H9 (cell line): ENCODE measurements around the gene PTTG1. TPM values are rescaled to one million over a fixed set of nuclear protein-coding genes. Genes with fewer than 3 reads are reported as not detected.

ENCODE experiments used
- DNase-seq: peaks from one replicate; pipeline ENCODE4 v3.0.0-alpha.2; 2017
- H2AFZ ChIP-seq: one replicate; pipeline ENCODE4 v1.6.1; 2013; ENCODE audit warnings: mild to moderate bottlenecking, low read length, control low read depth, moderate library complexity
- H2AK5ac ChIP-seq: 2 replicates; pipeline ENCODE4 v1.6.1; 2013; ENCODE audit warnings: low read length, control low read depth, mixed read lengths; ENCODE audit not compliant: insufficient read length
- H2BK120ac ChIP-seq: one replicate; pipeline ENCODE4 v1.6.1; 2013; ENCODE audit warnings: low read depth, mild to moderate bottlenecking, low read length, control low read depth, inconsistent platforms; ENCODE audit not compliant: poor library complexity, severe bottlenecking
- H2BK12ac ChIP-seq: 2 replicates; pipeline ENCODE4 v1.6.1; 2013; ENCODE audit warnings: low read length, control low read depth, mixed read lengths, low read depth; ENCODE audit not compliant: insufficient read length
- H2BK15ac ChIP-seq: 2 replicates; pipeline ENCODE4 v1.6.1; 2013; ENCODE audit warnings: low read depth, low read length, control low read depth
- H2BK20ac ChIP-seq: one replicate; pipeline ENCODE4 v1.6.1; 2013; ENCODE audit warnings: low read depth, mild to moderate bottlenecking, low read length, control low read depth, inconsistent platforms; ENCODE audit not compliant: poor library complexity, severe bottlenecking
- H2BK5ac ChIP-seq: 2 replicates; pipeline ENCODE4 v1.6.1; 2013; ENCODE audit warnings: low read length, control low read depth, mixed read lengths; ENCODE audit not compliant: insufficient read length
- H3K14ac ChIP-seq: 2 replicates; pipeline ENCODE4 v1.6.1; 2013; ENCODE audit warnings: low read length, control low read depth; ENCODE audit not compliant: insufficient read depth
- H3K18ac ChIP-seq: 2 replicates; pipeline ENCODE4 v1.6.1; 2013; ENCODE audit warnings: low read depth, mild to moderate bottlenecking, mixed read lengths, low read length, control low read depth; ENCODE audit not compliant: insufficient read length
- H3K23ac ChIP-seq: 2 replicates; pipeline ENCODE4 v1.6.1; 2013; ENCODE audit warnings: low read length, control low read depth, mixed read lengths, low read depth; ENCODE audit not compliant: insufficient read length
- H3K23me2 ChIP-seq: 2 replicates; pipeline ENCODE4 v1.6.1; 2013; ENCODE audit warnings: low read depth, mild to moderate bottlenecking, mixed read lengths, low read length, control low read depth; ENCODE audit not compliant: insufficient read length, poor library complexity, severe bottlenecking
- H3K27ac ChIP-seq: 2 replicates; pipeline ENCODE4 v1.5.1; 2013; ENCODE audit warnings: low read length, control low read depth, mixed read lengths, low read depth; ENCODE audit not compliant: insufficient read length
- H3K27me3 ChIP-seq: 2 replicates; pipeline ENCODE4 v1.6.1; 2013; ENCODE audit warnings: low read length, control low read depth, inconsistent platforms; ENCODE audit not compliant: insufficient read depth
- H3K4ac ChIP-seq: 2 replicates; pipeline ENCODE4 v1.6.1; 2013; ENCODE audit warnings: low read depth, mild to moderate bottlenecking, control low read depth, inconsistent platforms, low read length, moderate library complexity
- H3K4me1 ChIP-seq: 2 replicates; pipeline ENCODE4 v1.6.1; 2013; ENCODE audit warnings: low read length, control low read depth, inconsistent platforms; ENCODE audit not compliant: insufficient read depth
- H3K4me2 ChIP-seq: 2 replicates; pipeline ENCODE4 v1.6.1; 2013; ENCODE audit warnings: low read length, control low read depth, mixed read lengths; ENCODE audit not compliant: insufficient read length, insufficient read depth
- H3K56ac ChIP-seq: 2 replicates; pipeline ENCODE4 v1.6.1; 2013; ENCODE audit warnings: low read depth, mild to moderate bottlenecking, mixed read lengths, low read length, control low read depth; ENCODE audit not compliant: insufficient read length
- H3K79me1 ChIP-seq: 2 replicates; pipeline ENCODE4 v1.6.1; 2013; ENCODE audit warnings: low read depth, mild to moderate bottlenecking, moderate library complexity, low read length, control low read depth, inconsistent platforms; ENCODE audit not compliant: insufficient read depth, poor library complexity, severe bottlenecking
- H3K79me2 ChIP-seq: 2 replicates; pipeline ENCODE4 v1.6.1; 2013; ENCODE audit warnings: low read length, control low read depth, inconsistent platforms; ENCODE audit not compliant: insufficient read depth
- H3K9ac ChIP-seq: 2 replicates; pipeline ENCODE4 v1.6.1; 2013; ENCODE audit warnings: low read length, control low read depth, mixed read lengths; ENCODE audit not compliant: insufficient read length; ENCODE audit errors: extremely low read depth
- H3K9me3 ChIP-seq: one replicate; pipeline ENCODE4 v1.6.1; 2013; ENCODE audit warnings: low read depth, low read length, inconsistent platforms; ENCODE audit not compliant: control insufficient read depth
- H3T11ph ChIP-seq: one replicate; pipeline ENCODE4 v1.6.1; 2013; ENCODE audit warnings: mild to moderate bottlenecking, low read length, control low read depth, inconsistent platforms
- H4K20me1 ChIP-seq: one replicate; pipeline ENCODE4 v1.6.1; 2013; ENCODE audit not compliant: control insufficient read depth, insufficient read length, insufficient read depth
- H4K5ac ChIP-seq: 2 replicates; pipeline ENCODE4 v1.6.1; 2013; ENCODE audit warnings: low read depth, mild to moderate bottlenecking, mixed read lengths, low read length, control low read depth; ENCODE audit not compliant: insufficient read length
- H4K8ac ChIP-seq: replicated peaks from 2 replicates; pipeline ENCODE4 v1.6.1; 2013; ENCODE audit warnings: low read length, control low read depth, mixed read lengths, low read depth; ENCODE audit not compliant: insufficient read length
- H4K91ac ChIP-seq: 2 replicates; pipeline ENCODE4 v1.6.1; 2013; ENCODE audit warnings: low read depth, mild to moderate bottlenecking, moderate library complexity, mixed read lengths, low read length, control low read depth; ENCODE audit not compliant: insufficient read length
- H3K27ac Mint-ChIP-seq, 3 experiments: 2 replicates in 2 of 3; 3 replicates in 1 of 3; pipeline ENCODE4 v1.8.0; 2020 to 2021; ENCODE audit warnings: mixed read lengths in 3 of 3, mild to moderate bottlenecking in 1 of 3, moderate library complexity in 1 of 3
- H3K27me3 Mint-ChIP-seq: 2 replicates; pipeline ENCODE4 v1.8.0; 2021; ENCODE audit warnings: low read depth, mild to moderate bottlenecking, moderate library complexity, mixed read lengths
- H3K36me3 Mint-ChIP-seq, 3 experiments: 2 replicates in 2 of 3; 3 replicates in 1 of 3; pipeline ENCODE4 v1.8.0; 2020 to 2021; ENCODE audit warnings: low read depth in 3 of 3, mixed read lengths in 3 of 3; ENCODE audit not compliant: insufficient read depth in 1 of 3
- H3K4me1 Mint-ChIP-seq, 2 experiments: 2 replicates each; pipeline ENCODE4 v1.8.0; 2020; ENCODE audit warnings: mixed read lengths in 2 of 2
- H3K4me3 Mint-ChIP-seq, 2 experiments: 2 replicates in 1 of 2; 3 replicates in 1 of 2; pipeline ENCODE4 v1.8.0; 2020 to 2021; ENCODE audit warnings: mild to moderate bottlenecking in 2 of 2, mixed read lengths in 2 of 2, moderate library complexity in 1 of 2
- H3K9me3 Mint-ChIP-seq, 2 experiments: 2 replicates in 1 of 2; 3 replicates in 1 of 2; pipeline ENCODE4 v1.8.0; 2020; ENCODE audit warnings: mild to moderate bottlenecking in 2 of 2, mixed read lengths in 2 of 2, moderate library complexity in 1 of 2
- WGBS: extraction: QIAGEN DNeasy Blood & Tissue Kit; methylation state at CpG from one replicate; pipeline ENCODE4 v1.1.7; 2013; ENCODE audit warnings: missing lambda C conversion rate, low lambda C conversion rate, mixed read lengths; ENCODE audit not compliant: insufficient read length; ENCODE audit errors: extremely low coverage; 5-methylcytosine and 5-hydroxymethylcytosine counted together
- total RNA-seq: library from RNA; stranded (reverse); gene quantifications from 2 replicates; pipeline ENCODE4 v1.2.1, GENCODE V29; 2021
- TF ChIP-seq, protein P1 (sequence below): fragments of 200-600 bp; sonication (generic); conservative IDR thresholded peaks from 3 replicates; pipeline ENCODE4 v1.8.0; 2021; ENCODE audit warnings: antibody characterized with exemption, mild to moderate bottlenecking

PTTG1 gene
- total RNA-seq, 1 experiment from 2014 or later: 279 TPM

DNA sequence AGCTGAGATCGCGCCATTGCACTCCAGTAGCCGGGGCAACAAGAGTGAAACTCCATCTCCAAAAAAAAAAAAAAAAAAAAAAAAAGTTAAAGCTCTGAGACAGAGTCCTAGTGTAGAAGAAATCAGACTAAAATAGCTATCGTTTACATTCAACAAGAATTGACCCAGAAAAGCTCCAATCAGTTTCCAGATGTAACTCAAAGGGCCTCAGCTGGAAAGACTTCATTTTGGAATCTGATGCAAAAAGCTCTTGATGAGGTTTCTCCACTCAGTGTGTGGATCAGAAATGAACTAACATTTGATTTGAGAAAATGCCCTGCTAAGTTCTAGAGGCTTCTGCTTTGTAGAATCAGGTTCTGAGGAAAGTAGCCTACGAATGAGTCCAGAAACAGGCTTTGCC lies 44.0 kb upstream of the PTTG1 start:
- H4K91ac ChIP-seq: no peak overlapping the region
- no peak overlapping the region for H3T11ph ChIP-seq
- H3K4me1 Mint-ChIP-seq: peaks cover 11% of the 10 kb centered on the region in 2 experiments
- no peak overlapping the region for H3K23ac ChIP-seq
- H4K20me1 ChIP-seq: no peaks in the 10 kb centered on the region
- no peak overlapping the region for H3K4me3 Mint-ChIP-seq
- no peak overlapping the region for H3K27ac Mint-ChIP-seq
- H3K4me1 ChIP-seq: no peaks in the 10 kb centered on the region
- no peaks in the 10 kb centered on the region for H3K27me3 ChIP-seq
- no peak for DNase-seq
- H3K4me2 ChIP-seq: no peak overlapping the region
- H3K27me3 Mint-ChIP-seq: peaks cover 18% of the 10 kb centered on the region
- no peaks in the 10 kb centered on the region for H3K9me3 ChIP-seq
- H3K14ac ChIP-seq: no peak overlapping the region
- H2BK5ac ChIP-seq: no peak overlapping the region
- H2BK15ac ChIP-seq: no peak overlapping the region
- no peak overlapping the region for H4K8ac ChIP-seq
- no peak overlapping the region for H2BK120ac ChIP-seq
- TF ChIP-seq, protein P1, sequence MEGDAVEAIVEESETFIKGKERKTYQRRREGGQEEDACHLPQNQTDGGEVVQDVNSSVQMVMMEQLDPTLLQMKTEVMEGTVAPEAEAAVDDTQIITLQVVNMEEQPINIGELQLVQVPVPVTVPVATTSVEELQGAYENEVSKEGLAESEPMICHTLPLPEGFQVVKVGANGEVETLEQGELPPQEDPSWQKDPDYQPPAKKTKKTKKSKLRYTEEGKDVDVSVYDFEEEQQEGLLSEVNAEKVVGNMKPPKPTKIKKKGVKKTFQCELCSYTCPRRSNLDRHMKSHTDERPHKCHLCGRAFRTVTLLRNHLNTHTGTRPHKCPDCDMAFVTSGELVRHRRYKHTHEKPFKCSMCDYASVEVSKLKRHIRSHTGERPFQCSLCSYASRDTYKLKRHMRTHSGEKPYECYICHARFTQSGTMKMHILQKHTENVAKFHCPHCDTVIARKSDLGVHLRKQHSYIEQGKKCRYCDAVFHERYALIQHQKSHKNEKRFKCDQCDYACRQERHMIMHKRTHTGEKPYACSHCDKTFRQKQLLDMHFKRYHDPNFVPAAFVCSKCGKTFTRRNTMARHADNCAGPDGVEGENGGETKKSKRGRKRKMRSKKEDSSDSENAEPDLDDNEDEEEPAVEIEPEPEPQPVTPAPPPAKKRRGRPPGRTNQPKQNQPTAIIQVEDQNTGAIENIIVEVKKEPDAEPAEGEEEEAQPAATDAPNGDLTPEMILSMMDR: no peak
- no peaks in the 10 kb centered on the region for H3K79me2 ChIP-seq
- no peaks in the 10 kb centered on the region for H3K36me3 Mint-ChIP-seq
- H2AK5ac ChIP-seq: no peak overlapping the region
- no CpG with 5 or more reads among the region's 5 CpGs for WGBS
- H3K56ac ChIP-seq: no peak overlapping the region
- no peak overlapping the region for H2BK12ac ChIP-seq
- no peak overlapping the region for H3K27ac ChIP-seq
- no peak overlapping the region for H2BK20ac ChIP-seq
- no peak overlapping the region for H3K9ac ChIP-seq
- H3K18ac ChIP-seq: no peak overlapping the region
- H3K23me2 ChIP-seq: no peaks in the 10 kb centered on the region
- no peak overlapping the region for H4K5ac ChIP-seq
- no peak overlapping the region for H3K4ac ChIP-seq
- H2AFZ ChIP-seq: no peak overlapping the region
- no peaks in the 10 kb centered on the region for H3K9me3 Mint-ChIP-seq
- H3K79me1 ChIP-seq: no peaks in the 10 kb centered on the region
